GM21381 (cell line): Measurements from ENCODE around the gene DPP6.
A peak's percentile ranks its signal among the peaks of the same experiment; 100 is the strongest.
"Not testable (repeated sequence)": the region's sequence is repeated elsewhere in the genome, so short reads cannot be mapped to it uniquely, and the experiment has no call there.

Source experiments
- ATAC-seq: cut with Tn5 transposase; IDR thresholded peaks from one replicate; pipeline ENCODE4 v1.9.1; 2021; ENCODE audit warnings: mild to moderate bottlenecking, moderate library complexity; ENCODE audit not compliant: unreplicated experiment

DPP6 gene

GRCh38 chr7:154914996-154915380 is 862.8 kb downstream of the DPP6 start:
- no peak for ATAC-seq

- no peak for ATAC-seq
Observed at GRCh38 chr7:154915600-154915999, 863.4 kb downstream of the DPP6 start.

GRCh38 chr7:154916381-154916780 is 864.2 kb downstream of the DPP6 start:
- ATAC-seq: no peak

GRCh38 chr7:154916856-154917807 is 864.9 kb downstream of the DPP6 start:
- no peak for ATAC-seq

- no peak for ATAC-seq
Observed at GRCh38 chr7:154917808-154918160, 865.6 kb downstream of the DPP6 start.

GRCh38 chr7:154918266-154918665 is 866.1 kb downstream of the DPP6 start:
- no peak for ATAC-seq

GRCh38 chr7:154918741-154919140 is 866.5 kb downstream of the DPP6 start:
- ATAC-seq: no peak

GRCh38 chr7:154919344-154920225 is 867.4 kb downstream of the DPP6 start:
- no peak for ATAC-seq

GRCh38 chr7:154922472-154922871 is 870.3 kb downstream of the DPP6 start:
- not testable (repeated sequence) for ATAC-seq

- peak; percentile 54 for ATAC-seq
Observed at GRCh38 chr7:154927624-154928125, 875.5 kb downstream of the DPP6 start.

GRCh38 chr7:154928136-154929005 is 876.2 kb downstream of the DPP6 start:
- peak; percentile 83 for ATAC-seq

GRCh38 chr7:154929006-154929726 is 877.0 kb downstream of the DPP6 start:
- ATAC-seq: peak; percentile 3

GRCh38 chr7:154931906-154932305 is 879.7 kb downstream of the DPP6 start:
- ATAC-seq: no peak

- ATAC-seq: not testable (repeated sequence)
Observed at GRCh38 chr7:154934353-154934952, 882.3 kb downstream of the DPP6 start.

- ATAC-seq: no peak
Observed at GRCh38 chr7:154937837-154938236, 885.6 kb downstream of the DPP6 start.

- no peak for ATAC-seq
Observed at GRCh38 chr7:154942691-154943090, 890.5 kb downstream of the DPP6 start.
